NB4 (cell line): Measurements from ENCODE around the gene NDUFA13.

Experiments
- CTCF ChIP-seq: IDR thresholded peaks from one replicate; pipeline ENCODE4 v1.5.1; 2012; ENCODE audit warnings: low read depth, low read length
- MAX ChIP-seq: IDR thresholded peaks from 2 replicates; pipeline ENCODE4 v1.6.1; 2011; ENCODE audit warnings: low read depth, low read length
- POLR2A ChIP-seq: IDR thresholded peaks from 2 replicates; pipeline ENCODE4 v1.6.1; 2011; ENCODE audit warnings: mild to moderate bottlenecking; ENCODE audit not compliant: insufficient read length; ENCODE audit errors: extremely low read depth

- no peak for TF ChIP-seq CTCF
- TF ChIP-seq POLR2A = no peak
- TF ChIP-seq MAX = no peak
These were observed 50.3 kb downstream of the NDUFA13 start for GRCh38 chr19:19566306-19566705.
